Stimulated activated CD4-positive, alpha-beta T cell treated with anti-CD3 and anti-CD28 coated beads, TNF-alpha, amount 100 ng/mL, for 1 hour (primary cell): ENCODE results near the gene EML5.
"Not testable (repeated sequence)": the region's sequence is repeated elsewhere in the genome, so short reads cannot be mapped to it uniquely, and the experiment has no call there.

Experiments
- DNase-seq, 3 donors: peaks; one replicate each; pipeline ENCODE4 v3.0.0-alpha.2; 2020; ENCODE audit warnings: low read depth in 3 of 3, low spot score in 1 of 3

The EML5 gene

DNA sequence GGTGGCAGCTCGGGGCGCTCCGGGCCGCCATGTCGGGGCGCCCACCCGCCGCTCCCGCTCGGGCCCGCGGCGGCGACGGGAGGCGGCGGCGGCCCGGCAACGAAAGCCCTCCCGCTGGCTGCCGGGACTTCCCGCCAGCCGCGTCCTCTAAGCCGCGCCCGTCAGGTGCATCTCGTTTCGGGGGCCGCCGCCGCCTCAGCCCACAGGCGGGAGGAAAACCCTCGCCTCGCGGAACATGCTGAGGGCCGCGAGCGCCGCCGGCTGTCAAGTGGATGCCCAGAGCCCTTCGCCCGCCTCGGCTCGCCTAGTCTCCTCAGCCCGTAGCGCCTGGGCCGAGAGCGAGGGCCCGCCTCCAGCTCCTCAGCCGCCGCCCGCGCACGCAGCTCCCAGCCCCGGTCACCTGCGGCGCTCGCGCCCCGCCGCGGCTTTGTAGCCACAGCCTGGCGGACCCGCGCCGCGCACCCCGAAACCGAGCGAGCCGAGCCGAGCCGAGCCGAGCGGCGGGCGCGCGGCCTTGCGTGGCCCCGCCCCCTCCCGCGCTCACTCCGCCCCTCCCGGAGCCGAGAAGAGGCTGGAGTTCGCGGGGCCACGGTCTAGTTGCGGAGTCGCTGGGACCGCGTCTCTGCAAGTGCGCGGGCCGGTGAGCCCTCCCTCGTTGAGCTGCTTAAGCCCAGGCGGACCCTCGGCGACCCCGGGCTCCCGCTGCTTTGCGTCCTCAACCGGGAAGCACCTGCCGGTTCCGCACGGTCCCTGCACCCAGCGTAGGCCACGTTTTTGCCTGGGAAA is at the start of gene EML5:
Gene EML5, minus strand, starts transcription at position 481 of the 786 bp plus-strand sequence. Its CDS starts 450 bp downstream, at position 31.
- peak; percentile 38 to 79 (median 69) for DNase-seq

GRCh38 chr14:88842414-88842813 is 49.7 kb upstream of the EML5 start:
- no peak for DNase-seq

DNA sequence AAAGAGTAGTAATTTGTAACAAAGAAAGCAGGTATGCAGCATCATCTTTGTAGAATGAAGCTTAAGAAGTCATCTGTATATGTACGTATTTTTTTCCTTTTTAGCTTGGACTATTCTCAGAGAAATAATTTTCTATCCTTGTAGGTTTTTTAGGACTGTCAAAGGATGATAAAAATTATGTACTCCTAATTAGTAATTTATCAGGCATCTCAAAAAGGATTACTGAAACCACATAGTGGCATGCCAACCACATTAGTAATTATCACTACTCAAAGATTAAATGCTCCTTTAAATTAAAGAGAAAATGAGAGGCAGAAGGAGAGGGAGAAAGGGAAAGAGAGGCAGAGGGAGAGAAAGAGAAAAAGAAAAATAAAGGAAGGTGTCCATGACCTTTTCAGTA is 49.0 kb upstream of the EML5 start:
- DNase-seq, result no peak

DNA sequence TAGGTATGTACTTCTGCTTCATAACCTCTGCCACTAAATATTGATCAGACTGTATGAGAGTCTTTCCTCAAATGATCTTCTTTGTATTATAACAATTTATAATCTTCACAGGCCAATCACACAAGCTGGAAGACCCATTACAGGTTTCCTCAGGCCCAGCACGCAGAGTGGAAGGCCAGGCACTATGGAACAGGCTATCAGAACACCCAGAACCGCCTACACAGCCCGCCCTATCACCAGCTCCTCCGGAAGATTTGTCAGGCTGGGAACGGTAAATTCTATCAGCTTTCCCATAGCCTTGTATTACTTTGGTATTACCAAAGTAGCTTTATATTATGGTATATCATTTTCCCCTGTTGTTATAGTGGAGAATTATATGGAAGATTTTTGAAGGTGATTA is 48.2 kb upstream of the EML5 start:
- DNase-seq, result no peak

GRCh38 chr14:88838015-88838414 is 45.3 kb upstream of the EML5 start:
- no peak for DNase-seq

GRCh38 chr14:88837495-88837894 is 44.7 kb upstream of the EML5 start:
- DNase-seq, result no peak

DNA sequence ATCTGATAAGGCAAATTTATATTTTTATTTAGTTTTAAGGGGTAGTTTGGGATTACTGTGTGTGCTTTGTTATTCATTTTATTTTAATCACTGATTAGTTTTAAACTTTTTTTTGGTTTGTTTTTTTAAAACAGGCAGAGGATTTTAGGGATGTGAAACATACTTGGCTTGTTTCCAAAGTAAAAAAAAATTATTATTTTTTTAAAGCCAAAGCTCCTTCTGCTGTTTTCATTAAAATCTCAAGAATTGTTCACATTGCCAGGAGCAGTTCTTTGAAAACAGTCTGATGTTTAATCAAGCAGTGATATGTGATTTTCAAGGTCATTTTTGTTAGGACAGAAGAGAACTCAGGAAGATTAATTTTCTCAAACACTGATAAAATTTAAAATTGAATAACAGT is 42.9 kb upstream of the EML5 start:
- DNase-seq, result no peak

DNA sequence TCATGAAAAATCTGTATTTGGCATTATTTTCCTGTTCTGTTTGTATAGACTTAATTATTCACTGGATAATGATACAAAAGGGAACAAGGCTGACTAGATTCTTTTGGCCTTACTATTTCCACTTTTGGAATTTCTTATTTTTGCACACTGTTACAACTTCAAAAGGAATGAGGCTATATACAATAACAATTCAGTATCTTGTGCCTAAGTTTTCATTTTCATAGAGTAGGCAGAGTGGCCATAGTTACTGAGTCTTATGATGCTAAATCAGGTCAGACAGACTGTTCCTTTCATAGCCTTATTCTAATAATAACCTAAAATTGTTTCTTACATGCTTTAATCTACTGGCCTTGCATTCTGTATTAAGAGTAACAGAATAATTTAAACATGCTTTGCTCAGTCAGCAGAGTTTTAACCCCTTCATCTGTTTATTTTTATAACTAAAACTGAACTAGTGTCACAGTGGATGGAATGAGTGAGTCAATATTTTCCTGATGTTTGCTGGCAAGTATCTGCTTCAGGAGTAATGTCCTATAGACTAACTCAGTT is 42.2 kb upstream of the EML5 start:
- DNase-seq, result no peak

GRCh38 chr14:88831284-88831683 is 38.5 kb upstream of the EML5 start:
- no peak for DNase-seq

GRCh38 chr14:88829685-88830302 is 37.0 kb upstream of the EML5 start:
- DNase-seq, result no peak

- no peak for DNase-seq
These were observed 36.4 kb upstream of the EML5 start for GRCh38 chr14:88829188-88829587.

DNA sequence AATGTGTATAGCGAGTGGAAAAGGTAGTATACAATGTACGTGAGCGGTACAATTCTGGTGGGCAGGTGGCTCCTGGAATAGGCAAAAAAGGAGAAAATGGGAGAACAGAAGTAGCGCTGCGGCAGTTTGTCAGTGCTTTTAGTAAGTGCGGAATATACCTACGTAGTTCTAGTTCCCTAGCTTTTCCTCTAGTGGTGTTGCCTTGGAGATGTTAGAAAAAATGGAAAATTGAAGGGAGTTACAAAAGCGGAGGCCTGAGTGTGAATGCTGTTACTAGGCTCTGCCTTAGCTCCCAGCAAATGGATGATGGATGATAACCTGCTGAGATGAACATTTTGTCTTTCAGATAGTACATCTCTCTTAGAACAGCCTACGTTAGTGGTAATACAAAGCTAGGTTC is 32.8 kb upstream of the EML5 start:
- no peak for DNase-seq

DNA sequence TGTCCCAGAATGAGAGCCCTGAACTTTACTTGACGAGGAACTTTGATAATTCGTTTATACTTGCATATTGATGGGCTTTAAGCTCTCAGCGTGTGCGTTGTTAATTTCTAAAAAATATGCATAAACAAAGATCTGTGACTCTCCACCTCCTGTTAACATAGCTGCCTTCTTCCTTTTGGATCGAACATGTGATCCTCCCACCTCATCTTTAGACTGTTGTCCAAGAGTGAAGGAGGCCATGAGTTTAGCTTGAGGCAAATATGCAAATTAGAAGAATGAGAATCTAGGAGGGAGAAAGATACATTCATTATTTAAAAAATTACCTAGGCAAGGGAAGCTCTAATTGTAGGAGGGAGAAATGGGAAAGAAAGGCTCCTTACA is 32.3 kb upstream of the EML5 start:
- DNase-seq, result no peak

DNA sequence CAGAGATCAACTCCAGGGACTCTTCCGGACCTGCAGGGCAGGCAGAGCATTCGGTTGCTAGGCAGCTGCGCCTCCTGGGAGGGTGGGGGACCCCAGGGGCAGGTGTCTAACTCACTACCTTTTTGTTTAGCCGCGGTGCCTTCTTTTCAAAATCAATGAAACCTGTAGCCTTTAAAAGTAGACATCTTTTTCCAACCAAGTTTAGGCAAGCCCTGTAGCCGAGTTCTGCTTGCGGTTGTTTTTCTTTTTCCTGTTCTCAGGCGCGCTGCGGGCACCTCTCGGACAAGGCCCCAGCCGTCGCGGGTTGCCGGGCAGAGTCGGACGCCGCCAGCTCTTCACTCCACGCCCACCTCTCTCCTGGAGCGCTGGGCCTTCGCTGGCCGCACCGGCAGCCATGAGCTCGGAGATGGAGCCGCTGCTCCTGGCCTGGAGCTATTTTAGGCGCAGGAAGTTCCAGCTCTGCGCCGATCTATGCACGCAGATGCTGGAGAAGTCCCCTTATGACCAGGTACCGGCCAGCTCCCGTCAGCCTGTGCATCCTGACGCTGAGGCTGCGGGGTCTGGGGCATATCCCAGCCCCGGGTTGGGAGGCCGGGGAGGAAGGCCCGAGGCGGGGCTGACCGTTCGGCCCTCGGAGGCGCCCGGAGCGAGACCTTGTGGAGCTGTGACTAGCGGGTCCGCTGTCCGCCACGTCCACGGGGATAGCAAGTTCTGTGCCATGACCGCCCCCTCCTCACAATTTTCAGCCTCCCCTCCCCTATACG is 31.7 kb upstream of the EML5 start, which contains the start of gene TTC8:
Gene TTC8, plus strand, starts transcription at position 338 of the 764 bp plus-strand sequence. Its CDS starts 57 bp downstream, at position 395.
- peak; percentile 58 to 65 (median 62) for DNase-seq

GRCh38 chr14:88823968-88824313 is 31.2 kb upstream of the EML5 start:
- no peak for DNase-seq

GRCh38 chr14:88821888-88822287 is 29.1 kb upstream of the EML5 start:
- DNase-seq, result no peak

GRCh38 chr14:88821378-88821777 is 28.6 kb upstream of the EML5 start:
- no peak for DNase-seq

DNA sequence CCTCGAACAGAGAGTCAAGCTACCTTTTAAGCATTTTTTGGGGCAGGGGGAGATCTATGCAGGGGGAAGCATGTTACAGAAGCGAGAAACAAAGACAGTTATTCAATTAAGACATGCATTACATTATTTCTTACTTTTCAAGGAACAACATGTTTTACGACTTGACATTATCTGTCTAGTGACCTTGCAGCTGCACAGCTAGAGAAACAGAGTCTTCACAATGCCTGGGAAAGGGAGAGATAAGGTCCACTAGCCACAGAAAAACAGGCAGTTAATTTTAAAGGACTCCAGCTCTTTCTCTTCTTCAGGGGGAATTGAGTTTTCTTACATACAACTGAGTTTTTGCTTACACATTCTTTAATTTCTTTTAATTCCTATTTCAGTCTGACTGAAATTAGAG is 26.9 kb upstream of the EML5 start:
- DNase-seq, result not testable (repeated sequence)

DNA sequence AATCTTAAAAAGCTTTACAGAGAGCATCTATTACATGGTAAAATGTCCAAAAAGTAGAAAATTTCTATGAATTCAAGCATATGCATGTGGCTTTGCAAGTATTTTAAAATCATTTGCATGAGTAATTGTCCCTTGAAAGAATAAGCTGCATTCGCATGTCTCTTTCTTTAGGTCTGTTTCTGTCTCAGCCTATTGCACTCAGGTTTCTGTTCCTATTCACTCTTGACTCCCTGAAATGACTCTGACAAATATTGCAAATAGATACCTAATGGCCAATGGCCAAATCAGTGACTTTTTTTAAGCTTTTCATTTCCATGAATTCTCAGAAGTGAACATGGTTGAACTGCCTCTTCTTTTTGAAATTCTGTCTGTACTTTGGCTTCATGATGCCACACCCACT is 25.3 kb upstream of the EML5 start:
- no peak for DNase-seq

DNA sequence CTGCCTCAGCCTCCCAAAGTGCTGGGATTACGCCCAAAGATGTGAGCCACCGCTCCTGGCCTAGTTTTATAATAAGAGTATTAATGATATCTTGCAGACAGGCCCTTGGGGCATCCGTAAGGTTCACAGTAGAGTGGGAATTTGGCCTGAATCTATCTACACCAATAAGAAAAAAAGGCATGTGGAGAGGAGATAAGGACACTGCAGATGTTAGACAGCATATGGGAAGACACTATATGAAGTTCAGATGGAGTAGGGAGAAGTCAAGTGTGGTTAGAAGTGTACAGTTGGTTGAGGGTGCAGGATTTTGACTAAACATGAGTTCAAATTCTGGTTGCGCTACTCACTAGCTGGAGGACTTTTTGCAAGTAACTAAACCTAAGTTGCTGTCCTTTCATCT is 23.2 kb upstream of the EML5 start:
- DNase-seq, result no peak

- DNase-seq, result no peak
These were observed 15.6 kb upstream of the EML5 start for GRCh38 chr14:88808359-88808758.

DNA sequence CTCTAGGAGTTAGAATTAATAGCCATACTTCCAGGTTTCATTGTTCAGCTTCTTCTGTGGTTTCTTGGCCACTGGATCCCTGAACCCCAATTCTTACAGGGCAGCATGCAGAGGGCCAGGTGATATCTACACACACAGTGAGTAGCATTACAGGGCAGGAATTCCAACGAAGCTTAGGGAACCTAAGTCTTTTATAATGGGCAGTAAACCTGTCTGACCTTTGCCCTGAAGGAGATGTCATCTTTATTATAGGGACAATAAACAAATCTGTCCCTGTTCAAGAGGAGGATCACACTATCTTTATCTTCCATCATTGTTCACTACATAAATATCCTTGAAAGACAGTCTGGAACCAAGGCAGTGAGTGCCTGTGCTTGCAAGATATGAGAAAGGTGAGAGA is 11.7 kb upstream of the EML5 start:
- DNase-seq, result no peak
